ENCODE data around the gene GPSM1.

GPSM1 gene

DNA sequence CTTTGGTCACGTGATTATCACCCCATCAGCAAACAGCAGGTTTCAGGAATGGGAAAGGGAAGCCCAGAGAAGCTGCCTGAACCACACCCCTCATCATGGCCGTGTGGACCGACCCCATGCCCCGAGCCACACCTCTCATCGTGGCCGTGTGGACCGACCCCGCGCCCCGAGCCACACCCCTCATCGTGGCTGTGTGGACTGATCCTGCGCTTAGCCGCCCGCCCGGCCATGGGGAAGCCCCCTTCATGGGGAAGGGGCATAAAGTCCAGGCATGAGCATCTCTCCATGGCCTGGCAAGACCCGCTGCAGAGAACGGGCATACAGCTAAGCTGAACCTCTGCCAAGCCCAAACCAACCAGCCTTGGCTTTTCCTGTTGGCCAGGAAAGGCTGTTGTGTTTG, 66.2 kb downstream of the GPSM1 start:
- DNase-seq (ENCODE audit: low read depth, low spot score): no peak
- ChIA-PET POLR2A (no interaction called here), CTCF (interaction anchor here (1.5 to 3.2 kb wide), 4 partner anchors 8 to 81 kb away, joined by 5 to 26 read pairs (median 6); partner anchors contain the start of genes DNLZ and SNAPC4)
- TF ChIP-seq, protein P1, sequence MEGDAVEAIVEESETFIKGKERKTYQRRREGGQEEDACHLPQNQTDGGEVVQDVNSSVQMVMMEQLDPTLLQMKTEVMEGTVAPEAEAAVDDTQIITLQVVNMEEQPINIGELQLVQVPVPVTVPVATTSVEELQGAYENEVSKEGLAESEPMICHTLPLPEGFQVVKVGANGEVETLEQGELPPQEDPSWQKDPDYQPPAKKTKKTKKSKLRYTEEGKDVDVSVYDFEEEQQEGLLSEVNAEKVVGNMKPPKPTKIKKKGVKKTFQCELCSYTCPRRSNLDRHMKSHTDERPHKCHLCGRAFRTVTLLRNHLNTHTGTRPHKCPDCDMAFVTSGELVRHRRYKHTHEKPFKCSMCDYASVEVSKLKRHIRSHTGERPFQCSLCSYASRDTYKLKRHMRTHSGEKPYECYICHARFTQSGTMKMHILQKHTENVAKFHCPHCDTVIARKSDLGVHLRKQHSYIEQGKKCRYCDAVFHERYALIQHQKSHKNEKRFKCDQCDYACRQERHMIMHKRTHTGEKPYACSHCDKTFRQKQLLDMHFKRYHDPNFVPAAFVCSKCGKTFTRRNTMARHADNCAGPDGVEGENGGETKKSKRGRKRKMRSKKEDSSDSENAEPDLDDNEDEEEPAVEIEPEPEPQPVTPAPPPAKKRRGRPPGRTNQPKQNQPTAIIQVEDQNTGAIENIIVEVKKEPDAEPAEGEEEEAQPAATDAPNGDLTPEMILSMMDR (IDR thresholded peaks at IDR 0.05; ENCODE audit: insufficient read depth, low read length, missing control alignments): no peak
- no peak overlapping the region for H3K4me3 ChIP-seq (ENCODE audit: low read depth, low read length)

- H3K4me3 ChIP-seq (ENCODE audit: low read depth, low read length): no peak overlapping the region
- ChIA-PET CTCF (interaction anchor here (1.3 to 1.5 kb wide), 2 partner anchors 71 to 82 kb away, joined by 5 read pairs; no protein-coding TSS in a partner anchor), POLR2A (no interaction called here)
- TF ChIP-seq, protein P1 (IDR thresholded peaks at IDR 0.05; ENCODE audit: insufficient read depth, low read length, missing control alignments): no peak
- no peak for DNase-seq (ENCODE audit: low read depth, low spot score)
Measured at GRCh38 chr9:136394312-136395019, 67.1 kb downstream of the GPSM1 start.

DNA sequence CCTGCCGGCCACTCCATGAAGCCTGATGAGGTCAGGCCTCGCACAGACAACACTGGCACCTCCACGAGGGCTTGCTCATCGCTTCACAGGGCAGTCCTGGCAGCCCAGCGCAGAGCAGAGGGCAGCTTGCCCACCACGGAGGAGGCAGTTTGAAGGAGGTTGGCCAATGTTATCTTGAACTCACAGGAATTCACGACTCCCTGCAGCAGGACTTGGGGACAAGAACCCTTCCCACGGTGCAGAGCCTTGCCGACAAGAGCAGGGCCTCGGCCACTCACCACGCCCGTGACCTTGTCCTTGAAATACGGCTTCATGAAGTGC, 67.6 kb downstream of the GPSM1 start:
- no peak overlapping the region for H3K4me3 ChIP-seq (ENCODE audit: low read depth, low read length)
- ChIA-PET POLR2A (no interaction called here), CTCF (interaction anchor here (1.3 kb wide), 1 partner anchor 71 kb away, joined by 5 read pairs; no protein-coding TSS in a partner anchor)
- TF ChIP-seq, protein P1 (IDR thresholded peaks at IDR 0.05; ENCODE audit: insufficient read depth, low read length, missing control alignments): no peak
- DNase-seq (ENCODE audit: low read depth, low spot score): no peak

GRCh38 chr9:136395345-136396218, 68.2 kb downstream of the GPSM1 start:
- no peak for DNase-seq (ENCODE audit: low read depth, low spot score)
- no peak overlapping the region for H3K4me3 ChIP-seq (ENCODE audit: low read depth, low read length)
- TF ChIP-seq, protein P1 (IDR thresholded peaks at IDR 0.05; ENCODE audit: insufficient read depth, low read length, missing control alignments): no peak
- ChIA-PET POLR2A (interaction anchor here (0.9 kb wide), 1 partner anchor 13 kb away, joined by 3 read pairs; no protein-coding TSS in a partner anchor), CTCF (interaction anchor here (1.1 to 9.7 kb wide), 5 partner anchors 13 to 83 kb away, joined by 3 to 142 read pairs (median 5); partner anchors contain the start of gene DNLZ)

GRCh38 chr9:136396219-136396515, 68.8 kb downstream of the GPSM1 start:
- TF ChIP-seq, protein P1 (IDR thresholded peaks at IDR 0.05; ENCODE audit: insufficient read depth, low read length, missing control alignments): no peak
- no peak for DNase-seq (ENCODE audit: low read depth, low spot score)
- ChIA-PET CTCF (interaction anchor here (1.1 to 9.7 kb wide), 4 partner anchors 12 to 83 kb away, joined by 3 to 142 read pairs (median 28); partner anchors contain the start of gene DNLZ), POLR2A (interaction anchor here (0.9 kb wide), 1 partner anchor 12 kb away, joined by 3 read pairs; no protein-coding TSS in a partner anchor)
- no peak overlapping the region for H3K4me3 ChIP-seq (ENCODE audit: low read depth, low read length)

DNA sequence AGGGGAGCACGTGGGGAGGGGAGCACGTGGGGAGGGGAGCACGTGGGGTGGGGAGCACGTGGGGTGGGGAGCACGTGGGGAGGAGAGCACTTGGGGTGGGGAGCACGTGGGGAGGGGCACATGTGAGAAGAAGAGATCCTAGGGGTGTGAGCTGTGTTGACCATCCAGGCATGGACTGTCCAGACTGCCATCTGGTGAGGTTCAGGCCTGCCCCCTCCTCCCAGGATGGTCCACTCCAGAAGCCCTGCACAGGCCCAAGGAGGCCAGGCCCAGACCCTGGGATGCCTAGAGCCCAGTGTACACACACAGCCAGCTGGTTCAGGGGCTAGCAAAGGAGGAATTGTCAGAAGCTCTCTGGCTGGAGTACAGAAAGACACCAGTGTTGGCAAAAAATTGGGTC, 70.3 kb downstream of the GPSM1 start:
- DNase-seq (ENCODE audit: low read depth, low spot score): no peak
- POLR2A ChIA-PET: no interaction called here
- CTCF ChIA-PET: interaction anchor here (1.1 to 9.7 kb wide), 4 partner anchors 10 to 85 kb away, joined by 4 to 142 read pairs (median 30); partner anchors contain the start of gene DNLZ
- TF ChIP-seq, protein P1 (IDR thresholded peaks at IDR 0.05; ENCODE audit: insufficient read depth, low read length, missing control alignments): no peak
- H3K4me3 ChIP-seq (ENCODE audit: low read depth, low read length): no peak overlapping the region
